ENCODE results near the gene WNT5A. TPM values are rescaled to one million over a fixed set of nuclear protein-coding genes. Genes with fewer than 3 reads are reported as not detected.

The WNT5A gene
- total RNA-seq, 4 donors from 2014 or later, result 14.5 to 45.9 (median 21.0) TPM

- Histone ChIP-seq H3K36me3 (no peaks in the 10 kb centered on the region), H3K9me3 (no peaks in the 10 kb centered on the region), H3K27me3 (no peaks in the 10 kb centered on the region), H3K4me3 (no peak overlapping the region), H3K4me1 (no peaks in the 10 kb centered on the region), H3K27ac (replicated peaks in 1 of 4) (no peak overlapping the region)
- intact Hi-C loops (cut with DNase I), result no loop called here
- WGBS, result 78% methylated on average over 5 of the region's 5 CpGs
- TF ChIP-seq POLR2AphosphoS5 (IDR thresholded peaks at IDR 0.05) (no peak), EP300 (IDR thresholded peaks at IDR 0.05) (no peak), CTCF (IDR thresholded peaks at IDR 0.05) (no peak), POLR2A (IDR thresholded peaks at IDR 0.05; ENCODE audit: low read depth) (no peak)
- DNase-seq (ENCODE audit: extremely low spot score), result no peak
Observed at GRCh38 chr3:55458181-55458790, 28.8 kb downstream of the WNT5A start.

DNA sequence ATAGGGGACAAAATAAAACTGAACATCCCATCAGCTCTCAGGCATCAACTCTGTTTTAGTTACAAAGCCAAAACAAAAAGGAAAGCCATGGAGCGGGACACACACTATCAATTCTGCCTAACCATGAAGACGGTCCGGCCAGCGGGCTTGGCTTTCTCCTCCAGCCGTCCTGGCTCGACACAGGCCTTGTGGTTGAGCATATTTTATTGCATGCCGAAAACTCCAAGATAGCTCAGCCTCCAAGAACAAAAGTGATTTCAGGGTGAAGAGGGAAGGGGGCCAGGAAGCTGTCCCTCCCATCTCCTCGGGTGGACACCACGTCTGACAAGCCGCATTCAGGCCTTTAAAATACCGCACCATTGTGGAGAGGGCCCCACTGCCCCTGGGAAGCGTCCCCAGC, 31.2 kb downstream of the WNT5A start:
- TF ChIP-seq POLR2AphosphoS5 (IDR thresholded peaks at IDR 0.05) (no peak), CTCF (IDR thresholded peaks at IDR 0.05) (no peak), POLR2A (IDR thresholded peaks at IDR 0.05; ENCODE audit: low read depth) (no peak), EP300 (IDR thresholded peaks at IDR 0.05) (no peak)
- 86% methylated on average over 11 of the region's 12 CpGs for WGBS
- DNase-seq (ENCODE audit: extremely low spot score), result no peak
- Histone ChIP-seq H3K36me3 (no peaks in the 10 kb centered on the region), H3K4me3 (no peak overlapping the region), H3K27me3 (no peaks in the 10 kb centered on the region), H3K9me3 (no peaks in the 10 kb centered on the region), H3K27ac (replicated peaks in 1 of 4) (no peak overlapping the region), H3K4me1 (no peaks in the 10 kb centered on the region)
- intact Hi-C loops (cut with DNase I), result no loop called here

DNA sequence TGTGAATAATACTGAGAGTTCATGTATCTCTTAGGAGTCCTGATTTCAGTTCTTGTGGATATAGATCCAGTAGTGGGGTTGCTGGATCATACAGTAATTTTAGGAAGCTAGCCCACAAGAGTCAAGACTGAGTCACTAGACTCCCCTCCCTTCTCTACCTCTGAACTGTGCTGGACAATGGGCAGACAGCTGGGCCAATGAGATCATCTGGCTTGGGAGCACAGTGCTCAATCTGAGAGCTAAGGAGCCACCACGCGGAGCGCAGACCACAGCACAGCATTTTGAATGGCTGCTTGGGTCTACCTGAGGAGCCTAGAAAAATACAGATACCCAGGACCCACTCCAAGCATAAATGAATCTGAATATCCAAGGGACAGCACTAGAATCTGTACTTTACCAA, 32.5 kb downstream of the WNT5A start:
- Histone ChIP-seq H3K27me3 (no peaks in the 10 kb centered on the region), H3K36me3 (no peaks in the 10 kb centered on the region)

DNA sequence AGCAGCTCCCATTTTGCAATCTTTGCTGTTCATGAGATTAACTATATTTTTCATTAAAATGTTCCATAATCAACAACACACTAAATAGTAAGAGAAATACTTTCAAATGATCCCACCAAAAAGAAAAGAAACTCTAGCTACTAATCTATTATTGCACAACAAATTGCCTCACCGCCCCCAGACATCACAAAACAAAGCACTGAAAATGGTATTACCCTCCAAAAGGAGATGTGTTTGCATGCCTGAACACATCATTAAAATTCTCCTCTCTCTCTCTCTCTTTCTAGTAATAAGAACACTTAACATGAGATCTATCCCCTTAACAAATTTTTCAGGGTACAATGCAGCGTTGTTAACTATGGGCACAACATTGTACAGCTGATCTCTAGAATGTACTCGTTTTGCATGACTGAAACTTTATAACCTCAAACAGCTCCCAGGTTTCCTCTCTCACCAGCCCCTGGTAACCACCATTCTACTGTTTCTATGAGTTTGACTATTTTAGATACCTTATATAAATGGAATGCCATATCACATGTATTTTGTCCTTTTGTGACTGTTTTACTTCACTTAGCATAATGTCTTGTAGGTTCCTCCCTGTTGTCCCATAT, 33.1 kb downstream of the WNT5A start:
- intact Hi-C loops (cut with DNase I), result no loop called here
- Histone ChIP-seq H3K4me3 (no peak overlapping the region), H3K27ac (replicated peaks in 1 of 4) (no peak overlapping the region), H3K9me3 (no peaks in the 10 kb centered on the region), H3K36me3 (no peaks in the 10 kb centered on the region), H3K4me1 (no peaks in the 10 kb centered on the region), H3K27me3 (no peaks in the 10 kb centered on the region)
- WGBS, result 89% methylated on average over 3 of the region's 3 CpGs
- TF ChIP-seq POLR2A (IDR thresholded peaks at IDR 0.05; ENCODE audit: low read depth), result no peak
- TF ChIP-seq EP300 (IDR thresholded peaks at IDR 0.05), result no peak
- no peak for TF ChIP-seq POLR2AphosphoS5 (IDR thresholded peaks at IDR 0.05)
- no peak for TF ChIP-seq CTCF (IDR thresholded peaks at IDR 0.05)
- no peak for DNase-seq (ENCODE audit: extremely low spot score)

More for the DNA sequence above, 32.5 kb downstream of the WNT5A start:
- TF ChIP-seq EP300 (IDR thresholded peaks at IDR 0.05), result no peak
- TF ChIP-seq POLR2A (IDR thresholded peaks at IDR 0.05; ENCODE audit: low read depth), result no peak
- TF ChIP-seq POLR2AphosphoS5 (IDR thresholded peaks at IDR 0.05), result no peak
- no peak for TF ChIP-seq CTCF (IDR thresholded peaks at IDR 0.05)
- Histone ChIP-seq H3K9me3 (no peaks in the 10 kb centered on the region), H3K27ac (replicated peaks in 1 of 4) (no peak overlapping the region), H3K4me1 (no peaks in the 10 kb centered on the region), H3K4me3 (no peak overlapping the region)
- 67% methylated on average over 3 of the region's 3 CpGs for WGBS
- no peak for DNase-seq (ENCODE audit: extremely low spot score)
- intact Hi-C loops (cut with DNase I), result no loop called here

Measured in esophagus muscularis mucosa (tissue), 4 donors.